ENCODE data around the gene POLR1H.
"Not testable (repeated sequence)": the region's sequence is repeated elsewhere in the genome, so short reads cannot be mapped to it uniquely, and the experiment has no call there.

Gene POLR1H
- long read RNA-seq, donor 1, transcript ZNRD1-201 (4 exons, 864 nt), result major isoform, 25 of 46 reads
- long read RNA-seq, donor 1, transcript ZNRD1-203 (5 exons, 736 nt), result minor isoform, 6 of 46 reads
- long read RNA-seq, donor 1, transcript ZNRD1-202 (5 exons, 743 nt), result minor isoform, 13 of 46 reads
- long read RNA-seq, donor 1, partial matches to known transcripts, result 0 of 46 reads
- long read RNA-seq, donor 1, other reads (novel, unspliced or antisense), result 0 of 46 reads
- long read RNA-seq, donor 2, transcript ZNRD1-201 (4 exons, 864 nt), result major isoform, 15 of 22 reads
- long read RNA-seq, donor 2, partial matches to known transcripts, result 0 of 22 reads
- long read RNA-seq, donor 2, other reads (novel, unspliced or antisense), result 0 of 22 reads
- long read RNA-seq, donor 3, transcript ZNRD1-202 (5 exons, 743 nt), result minor isoform, 5 of 20 reads
- long read RNA-seq, donor 3, transcript ZNRD1-201 (4 exons, 864 nt), result major isoform, 12 of 20 reads
- long read RNA-seq, donor 3, partial matches to known transcripts, result 0 of 20 reads
- long read RNA-seq, donor 3, other reads (novel, unspliced or antisense), result 0 of 20 reads
- long read RNA-seq, donor 4, transcript ZNRD1-202 (5 exons, 743 nt), result minor isoform, 10 of 29 reads
- long read RNA-seq, donor 4, transcript ZNRD1-201 (4 exons, 864 nt), result major isoform, 12 of 29 reads
- long read RNA-seq, donor 4, partial matches to known transcripts, result 0 of 29 reads
- long read RNA-seq, donor 4, other reads (novel, unspliced or antisense), result 0 of 29 reads
- long read RNA-seq, donor 5, transcript ZNRD1-202 (5 exons, 743 nt), result minor isoform, 18 of 48 reads
- long read RNA-seq, donor 5, transcript ZNRD1-201 (4 exons, 864 nt), result major isoform, 23 of 48 reads
- long read RNA-seq, donor 5, transcript ZNRD1-203 (5 exons, 736 nt), result minor isoform, 6 of 48 reads
- long read RNA-seq, donor 5, partial matches to known transcripts, result 0 of 48 reads
- long read RNA-seq, donor 5, other reads (novel, unspliced or antisense), result 0 of 48 reads
- long read RNA-seq, donor 6, transcript ZNRD1-201 (4 exons, 864 nt), result major isoform, 24 of 41 reads
- long read RNA-seq, donor 6, transcript ZNRD1-202 (5 exons, 743 nt), result minor isoform, 11 of 41 reads
- long read RNA-seq, donor 6, partial matches to known transcripts, result 0 of 41 reads
- long read RNA-seq, donor 6, other reads (novel, unspliced or antisense), result 0 of 41 reads
- long read RNA-seq, donor 7, transcript ZNRD1-202 (5 exons, 743 nt), result minor isoform, 10 of 47 reads
- long read RNA-seq, donor 7, transcript ZNRD1-201 (4 exons, 864 nt), result major isoform, 34 of 47 reads
- long read RNA-seq, donor 7, partial matches to known transcripts, result 0 of 47 reads
- long read RNA-seq, donor 7, other reads (novel, unspliced or antisense), result 0 of 47 reads
- long read RNA-seq, donor 8, transcript ZNRD1-202 (5 exons, 743 nt), result minor isoform, 12 of 29 reads
- long read RNA-seq, donor 8, transcript ZNRD1-201 (4 exons, 864 nt), result major isoform, 15 of 29 reads
- long read RNA-seq, donor 8, partial matches to known transcripts, result 0 of 29 reads
- long read RNA-seq, donor 8, other reads (novel, unspliced or antisense), result 0 of 29 reads

GRCh38 chr6:30061092-30061857 is at the start of gene POLR1H:
Gene POLR1H (plus strand): TSS chr6:30061265. CDS start chr6:30061525, 260 bp downstream.
- DNase-seq, result peak; percentile 90

- peak; percentile 22 for DNase-seq
Observed at GRCh38 chr6:30013291-30013922, 47.7 kb upstream of the POLR1H start.

GRCh38 chr6:30019819-30020218 is 41.2 kb upstream of the POLR1H start:
- DNase-seq, result no peak

GRCh38 chr6:30020626-30021025 is 40.4 kb upstream of the POLR1H start:
- no peak for DNase-seq

GRCh38 chr6:30022189-30022588 is 38.9 kb upstream of the POLR1H start:
- DNase-seq, result no peak

- DNase-seq, result not testable (repeated sequence)
Observed at GRCh38 chr6:30022712-30023111, 38.4 kb upstream of the POLR1H start.

GRCh38 chr6:30025186-30025585 is 35.9 kb upstream of the POLR1H start:
- no peak for DNase-seq

GRCh38 chr6:30029588-30029987 is 31.5 kb upstream of the POLR1H start:
- DNase-seq, result no peak

- DNase-seq, result no peak
Observed at GRCh38 chr6:30031381-30031780, 29.7 kb upstream of the POLR1H start.

GRCh38 chr6:30033440-30033839 is 27.6 kb upstream of the POLR1H start:
- DNase-seq, result not testable (repeated sequence)

- DNase-seq, result no peak
Observed at GRCh38 chr6:30035784-30036183, 25.3 kb upstream of the POLR1H start.

GRCh38 chr6:30037182-30037788 is 23.8 kb upstream of the POLR1H start:
- DNase-seq, result no peak

- no peak for DNase-seq
Observed at GRCh38 chr6:30041221-30041620, 19.8 kb upstream of the POLR1H start.

GRCh38 chr6:30041821-30042220 is 19.2 kb upstream of the POLR1H start:
- no peak for DNase-seq

GRCh38 chr6:30042476-30042875 is 18.6 kb upstream of the POLR1H start:
- no peak for DNase-seq

- DNase-seq, result no peak
Observed at GRCh38 chr6:30042914-30043313, 18.2 kb upstream of the POLR1H start.

- no peak for DNase-seq
Observed at GRCh38 chr6:30043744-30044143, 17.3 kb upstream of the POLR1H start.

GRCh38 chr6:30044630-30045029 is 16.4 kb upstream of the POLR1H start:
- no peak for DNase-seq

GRCh38 chr6:30047220-30047619 is 13.8 kb upstream of the POLR1H start:
- DNase-seq, result no peak

- no peak for DNase-seq
Observed at GRCh38 chr6:30053682-30054081, 7.4 kb upstream of the POLR1H start.
